ENCODE measurements around the gene TMEM126B. TPM values are rescaled to one million over a fixed set of nuclear protein-coding genes. Genes with fewer than 3 reads are reported as not detected.

The TMEM126B gene
- total RNA-seq, 1 experiment from 2014 or later: 74.0 TPM

- no peak overlapping the region for H3K27ac ChIP-seq (ENCODE audit: insufficient read length, low read depth, low read length)
- H3K27me3 Mint-ChIP-seq (ENCODE audit: low read depth): no peaks in the 10 kb centered on the region
- H3K9me3 Mint-ChIP-seq: no peaks in the 10 kb centered on the region
- no peaks in the 10 kb centered on the region for H3K79me2 ChIP-seq (ENCODE audit: insufficient read depth, low read length)
- H3K9me3 ChIP-seq (ENCODE audit: control insufficient read depth, low read depth, low read length): no peaks in the 10 kb centered on the region
- H3K4me3 Mint-ChIP-seq: no peak overlapping the region
- H4K91ac ChIP-seq (ENCODE audit: insufficient read length, low read depth, low read length): no peak overlapping the region
- H4K8ac ChIP-seq (replicated peaks; ENCODE audit: insufficient read length, low read depth, low read length): no peak overlapping the region
- H3K4me1 Mint-ChIP-seq: peaks cover 0 to 6% of the 10 kb centered on the region in 2 experiments; a peak in 1 of 4 replicates
- H2BK15ac ChIP-seq (ENCODE audit: low read depth, low read length): no peak overlapping the region
- H2BK20ac ChIP-seq (ENCODE audit: low read depth, low read length, poor library complexity, severe bottlenecking): no peak overlapping the region
- H2BK12ac ChIP-seq (ENCODE audit: insufficient read length, low read depth, low read length): peak overlapping the region; percentile 45
- no peak overlapping the region for H3K23ac ChIP-seq (ENCODE audit: insufficient read length, low read depth, low read length)
- no peaks in the 10 kb centered on the region for H3K27me3 ChIP-seq (ENCODE audit: insufficient read depth, low read length)
- H3K36me3 Mint-ChIP-seq (ENCODE audit: insufficient read depth in 1 of 3, low read depth in 3 of 3): no peaks in the 10 kb centered on the region; a peak in 2 of 7 replicates
- H3K27ac Mint-ChIP-seq: no peak overlapping the region
- no peak overlapping the region for H2BK5ac ChIP-seq (ENCODE audit: insufficient read length, low read length)
- WGBS (ENCODE audit: extremely low coverage, insufficient read length, low lambda C conversion rate): no CpG with 5 or more reads among the region's 2 CpGs
- H3K4me2 ChIP-seq (ENCODE audit: insufficient read depth, insufficient read length, low read length): no peak overlapping the region
- no peak overlapping the region for H3K14ac ChIP-seq (ENCODE audit: insufficient read depth, low read length)
- no peak overlapping the region for H4K5ac ChIP-seq (ENCODE audit: insufficient read length, low read depth, low read length)
- H3K56ac ChIP-seq (ENCODE audit: insufficient read length, low read depth, low read length): no peak overlapping the region
- no peak overlapping the region for H2AFZ ChIP-seq (ENCODE audit: low read length)
- H4K20me1 ChIP-seq (ENCODE audit: control insufficient read depth, insufficient read depth, insufficient read length): no peaks in the 10 kb centered on the region
- no peak overlapping the region for H2BK120ac ChIP-seq (ENCODE audit: low read depth, low read length, poor library complexity, severe bottlenecking)
- TF ChIP-seq, protein P1, sequence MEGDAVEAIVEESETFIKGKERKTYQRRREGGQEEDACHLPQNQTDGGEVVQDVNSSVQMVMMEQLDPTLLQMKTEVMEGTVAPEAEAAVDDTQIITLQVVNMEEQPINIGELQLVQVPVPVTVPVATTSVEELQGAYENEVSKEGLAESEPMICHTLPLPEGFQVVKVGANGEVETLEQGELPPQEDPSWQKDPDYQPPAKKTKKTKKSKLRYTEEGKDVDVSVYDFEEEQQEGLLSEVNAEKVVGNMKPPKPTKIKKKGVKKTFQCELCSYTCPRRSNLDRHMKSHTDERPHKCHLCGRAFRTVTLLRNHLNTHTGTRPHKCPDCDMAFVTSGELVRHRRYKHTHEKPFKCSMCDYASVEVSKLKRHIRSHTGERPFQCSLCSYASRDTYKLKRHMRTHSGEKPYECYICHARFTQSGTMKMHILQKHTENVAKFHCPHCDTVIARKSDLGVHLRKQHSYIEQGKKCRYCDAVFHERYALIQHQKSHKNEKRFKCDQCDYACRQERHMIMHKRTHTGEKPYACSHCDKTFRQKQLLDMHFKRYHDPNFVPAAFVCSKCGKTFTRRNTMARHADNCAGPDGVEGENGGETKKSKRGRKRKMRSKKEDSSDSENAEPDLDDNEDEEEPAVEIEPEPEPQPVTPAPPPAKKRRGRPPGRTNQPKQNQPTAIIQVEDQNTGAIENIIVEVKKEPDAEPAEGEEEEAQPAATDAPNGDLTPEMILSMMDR (conservative IDR thresholded peaks at IDR 0.05): no peak
- no peak overlapping the region for H3K18ac ChIP-seq (ENCODE audit: insufficient read length, low read depth, low read length)
- no peaks in the 10 kb centered on the region for H3K23me2 ChIP-seq (ENCODE audit: insufficient read length, low read depth, low read length, poor library complexity, severe bottlenecking)
- no peak for DNase-seq
- H3K9ac ChIP-seq (ENCODE audit: extremely low read depth, insufficient read length, low read length): no peak overlapping the region
- H3K79me1 ChIP-seq (ENCODE audit: insufficient read depth, low read depth, low read length, poor library complexity, severe bottlenecking): no peaks in the 10 kb centered on the region
- H2AK5ac ChIP-seq (ENCODE audit: insufficient read length, low read length): no peak overlapping the region
- H3T11ph ChIP-seq (ENCODE audit: low read length): no peak overlapping the region
- H3K4ac ChIP-seq (ENCODE audit: low read depth, low read length): no peak overlapping the region
- H3K4me1 ChIP-seq (ENCODE audit: insufficient read depth, low read length): no peaks in the 10 kb centered on the region
These were observed 14.8 kb downstream of the TMEM126B start for GRCh38 chr11:85643191-85643614.

All from H9 (cell line).